ENCODE measurements around the gene STARD6. TPM values are rescaled to one million over a fixed set of nuclear protein-coding genes. Genes with fewer than 3 reads are reported as not detected.

Gene STARD6
- total RNA-seq, 4 donors from 2014 or later, result not detected

DNA sequence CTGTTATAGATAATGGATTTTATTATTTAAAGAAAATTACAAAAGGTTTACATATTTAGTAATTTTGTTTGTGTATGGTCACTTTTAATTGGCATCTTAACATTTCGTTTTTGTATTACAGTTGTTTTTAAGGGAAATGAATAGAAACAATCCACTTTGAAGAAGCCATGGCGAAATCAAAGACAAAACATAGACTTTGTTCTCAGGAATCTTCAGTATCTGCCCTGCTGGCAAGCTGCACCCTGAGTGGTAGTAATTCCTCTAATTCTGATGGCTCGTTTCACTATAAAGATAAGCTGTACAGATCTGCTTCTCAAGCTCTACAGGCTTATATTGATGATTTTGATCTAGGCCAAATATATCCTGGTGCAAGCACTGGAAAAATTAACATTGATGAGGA is 2.7 kb upstream of the STARD6 start:
- H3K27ac ChIP-seq, result no peak overlapping the region

DNA sequence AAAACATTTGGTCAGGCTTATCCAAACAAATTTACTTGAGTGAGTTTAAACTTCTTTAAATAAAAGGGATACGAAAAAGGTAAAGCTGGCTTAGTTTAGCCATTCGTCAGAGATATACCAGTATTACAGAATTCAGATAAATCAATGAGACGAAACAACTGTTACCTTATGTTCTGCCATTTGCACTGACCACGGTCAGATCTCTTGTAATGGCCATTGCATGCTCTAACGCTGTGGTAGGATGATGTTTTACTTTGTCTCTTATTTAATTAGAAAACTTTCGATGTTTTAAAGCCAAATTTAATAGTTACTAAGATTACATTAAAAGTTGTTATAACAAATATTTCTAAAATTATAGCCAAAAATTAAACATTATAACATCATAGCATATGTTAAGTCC is 1.6 kb upstream of the STARD6 start:
- Histone ChIP-seq H3K27ac (no peak overlapping the region), H3K36me3 (no peaks in the 10 kb centered on the region), H3K4me1 (no peaks in the 10 kb centered on the region), H3K9me3 (no peaks in the 10 kb centered on the region), H3K27me3 (no peaks in the 10 kb centered on the region), H3K4me3 (peak overlapping the region in 1 of 2 donors; percentile 87)
- intact Hi-C loops (cut with DNase I; ENCODE audit: low total_unique reads), result no loop called here
- TF ChIP-seq, protein P1, sequence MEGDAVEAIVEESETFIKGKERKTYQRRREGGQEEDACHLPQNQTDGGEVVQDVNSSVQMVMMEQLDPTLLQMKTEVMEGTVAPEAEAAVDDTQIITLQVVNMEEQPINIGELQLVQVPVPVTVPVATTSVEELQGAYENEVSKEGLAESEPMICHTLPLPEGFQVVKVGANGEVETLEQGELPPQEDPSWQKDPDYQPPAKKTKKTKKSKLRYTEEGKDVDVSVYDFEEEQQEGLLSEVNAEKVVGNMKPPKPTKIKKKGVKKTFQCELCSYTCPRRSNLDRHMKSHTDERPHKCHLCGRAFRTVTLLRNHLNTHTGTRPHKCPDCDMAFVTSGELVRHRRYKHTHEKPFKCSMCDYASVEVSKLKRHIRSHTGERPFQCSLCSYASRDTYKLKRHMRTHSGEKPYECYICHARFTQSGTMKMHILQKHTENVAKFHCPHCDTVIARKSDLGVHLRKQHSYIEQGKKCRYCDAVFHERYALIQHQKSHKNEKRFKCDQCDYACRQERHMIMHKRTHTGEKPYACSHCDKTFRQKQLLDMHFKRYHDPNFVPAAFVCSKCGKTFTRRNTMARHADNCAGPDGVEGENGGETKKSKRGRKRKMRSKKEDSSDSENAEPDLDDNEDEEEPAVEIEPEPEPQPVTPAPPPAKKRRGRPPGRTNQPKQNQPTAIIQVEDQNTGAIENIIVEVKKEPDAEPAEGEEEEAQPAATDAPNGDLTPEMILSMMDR (IDR thresholded peaks at IDR 0.05), result no peak
- no peak for TF ChIP-seq POLR2A (IDR thresholded peaks at IDR 0.05)
- DNase-seq, result no peak

More for the DNA sequence above, 2.7 kb upstream of the STARD6 start:
- no peaks in the 10 kb centered on the region for H3K9me3 ChIP-seq
- no peaks in the 10 kb centered on the region for H3K4me1 ChIP-seq
- no peak for DNase-seq
- intact Hi-C loops (cut with DNase I; ENCODE audit: low total_unique reads), result no loop called here
- no peak overlapping the region for H3K4me3 ChIP-seq
- H3K36me3 ChIP-seq, result no peaks in the 10 kb centered on the region
- TF ChIP-seq, protein P1 (IDR thresholded peaks at IDR 0.05), result no peak
- no peak for TF ChIP-seq POLR2A (IDR thresholded peaks at IDR 0.05)
- no peaks in the 10 kb centered on the region for H3K27me3 ChIP-seq

DNA sequence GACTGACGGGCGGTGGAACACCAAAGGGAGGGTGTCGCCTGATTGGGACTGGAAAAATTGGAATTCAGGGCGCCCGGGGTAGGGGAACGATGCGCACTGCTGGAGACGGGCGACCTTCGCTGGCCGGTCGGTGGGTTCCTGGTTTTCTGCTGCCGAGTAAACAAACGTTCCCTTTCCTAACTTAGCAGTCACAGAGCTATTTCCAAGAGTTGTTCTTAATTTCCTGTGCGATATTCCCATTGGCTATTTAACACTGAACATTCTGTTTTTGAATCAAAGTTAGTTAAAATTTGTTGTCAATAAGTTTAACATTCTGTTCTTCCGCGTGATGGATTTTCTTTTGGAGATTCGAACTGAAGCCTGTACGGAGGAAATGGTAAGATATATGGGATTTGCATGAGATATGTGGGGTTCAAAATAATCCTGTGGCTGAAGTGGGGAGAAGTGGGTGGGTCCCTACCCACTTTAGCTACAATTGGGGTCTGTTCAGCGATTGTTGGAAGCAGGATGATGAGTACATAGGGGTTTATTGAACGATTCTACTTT is 910 bp upstream of the STARD6 start:
- intact Hi-C loops (cut with DNase I; ENCODE audit: low total_unique reads), result no loop called here
- no peak for TF ChIP-seq POLR2A (IDR thresholded peaks at IDR 0.05)
- TF ChIP-seq, protein P1 (IDR thresholded peaks at IDR 0.05), result no peak
- no peaks in the 10 kb centered on the region for H3K9me3 ChIP-seq
- H3K27me3 ChIP-seq, result no peaks in the 10 kb centered on the region
- H3K27ac ChIP-seq, result peak overlapping the region in 1 of 2 donors; percentile 83
- DNase-seq, result no peak
- H3K4me3 ChIP-seq, result peak overlapping the region; percentile 87 to 95
- H3K4me1 ChIP-seq, result no peaks in the 10 kb centered on the region
- H3K36me3 ChIP-seq, result no peaks in the 10 kb centered on the region

DNA sequence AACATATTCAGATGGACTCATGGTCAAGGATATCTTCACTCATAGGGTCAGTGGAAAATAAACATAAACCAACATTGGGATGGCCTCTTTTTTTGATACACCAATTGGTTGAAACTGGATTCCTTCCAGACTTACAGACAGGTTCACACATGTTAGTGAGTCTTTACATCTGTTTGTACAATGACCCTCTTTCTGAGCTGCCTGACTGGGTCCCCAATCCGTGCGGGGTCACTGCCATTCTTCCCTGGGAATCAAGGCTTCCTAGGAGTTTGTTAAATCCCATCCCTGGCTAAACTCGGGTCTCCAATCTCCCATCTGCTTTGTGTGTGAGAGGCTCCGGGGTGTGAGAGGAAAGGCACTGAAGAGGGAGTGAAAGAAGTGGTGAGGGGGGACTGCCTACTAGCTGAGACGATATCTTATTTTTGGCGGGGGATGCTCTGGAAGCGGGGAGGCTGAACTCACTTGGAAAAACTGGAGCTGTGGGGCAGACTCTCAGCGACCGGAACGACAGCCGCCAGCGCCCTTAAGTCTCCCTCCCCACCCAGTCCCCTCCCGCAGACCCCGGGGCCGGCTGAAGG is 487 bp downstream of the STARD6 start:
- Histone ChIP-seq H3K27ac (peak overlapping the region; percentile 74 to 83), H3K27me3 (no peaks in the 10 kb centered on the region), H3K4me3 (peak overlapping the region; percentile 87 to 95), H3K36me3 (no peaks in the 10 kb centered on the region), H3K4me1 (no peaks in the 10 kb centered on the region), H3K9me3 (no peaks in the 10 kb centered on the region)
- TF ChIP-seq, protein P1 (IDR thresholded peaks at IDR 0.05), result no peak
- TF ChIP-seq POLR2A (IDR thresholded peaks at IDR 0.05), result no peak
- intact Hi-C loops (cut with DNase I; ENCODE audit: low total_unique reads), result no loop called here
- peak in 1 of 2 donors; percentile 11 for DNase-seq

DNA sequence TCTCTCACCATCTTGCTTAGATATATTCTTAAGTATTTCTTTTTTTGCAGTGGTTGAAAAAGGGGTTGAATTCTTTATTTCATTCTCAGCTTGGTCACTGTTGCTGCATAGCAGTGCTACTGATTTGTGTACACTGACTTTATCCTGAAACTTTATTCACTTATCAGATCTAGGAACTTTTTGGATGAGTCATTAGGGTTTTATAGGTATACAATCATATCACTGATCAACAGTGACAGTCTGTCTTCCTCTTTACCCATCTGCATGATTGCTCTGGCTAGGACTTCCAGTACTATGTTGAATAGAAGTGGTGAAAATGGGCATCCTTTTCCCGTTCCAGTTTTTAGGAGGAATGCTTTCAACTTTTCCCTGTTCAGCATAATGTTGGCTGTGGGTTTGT is 6.5 kb downstream of the STARD6 start:
- no peak overlapping the region for H3K27ac ChIP-seq
- no peaks in the 10 kb centered on the region for H3K4me1 ChIP-seq
- no peak for TF ChIP-seq POLR2A (IDR thresholded peaks at IDR 0.05)
- TF ChIP-seq, protein P1 (IDR thresholded peaks at IDR 0.05), result no peak
- no peak for DNase-seq
- H3K9me3 ChIP-seq, result no peaks in the 10 kb centered on the region
- H3K27me3 ChIP-seq, result no peaks in the 10 kb centered on the region
- intact Hi-C loops (cut with DNase I; ENCODE audit: low total_unique reads), result no loop called here
- no peaks in the 10 kb centered on the region for H3K36me3 ChIP-seq
- no peak overlapping the region for H3K4me3 ChIP-seq

Measured in uterus (tissue), 4 donors.